Limb (tissue), 2 donors: Measurements from ENCODE around the gene EGFR.
A peak's percentile ranks its signal among the peaks of the same experiment; 100 is the strongest.

Experiments
- DNase-seq, 2 donors: peaks; one replicate each; pipeline ENCODE4 v3.0.0-alpha.2; 2016; ENCODE audit errors: extremely low spot score in 2 of 2

Gene EGFR

DNA sequence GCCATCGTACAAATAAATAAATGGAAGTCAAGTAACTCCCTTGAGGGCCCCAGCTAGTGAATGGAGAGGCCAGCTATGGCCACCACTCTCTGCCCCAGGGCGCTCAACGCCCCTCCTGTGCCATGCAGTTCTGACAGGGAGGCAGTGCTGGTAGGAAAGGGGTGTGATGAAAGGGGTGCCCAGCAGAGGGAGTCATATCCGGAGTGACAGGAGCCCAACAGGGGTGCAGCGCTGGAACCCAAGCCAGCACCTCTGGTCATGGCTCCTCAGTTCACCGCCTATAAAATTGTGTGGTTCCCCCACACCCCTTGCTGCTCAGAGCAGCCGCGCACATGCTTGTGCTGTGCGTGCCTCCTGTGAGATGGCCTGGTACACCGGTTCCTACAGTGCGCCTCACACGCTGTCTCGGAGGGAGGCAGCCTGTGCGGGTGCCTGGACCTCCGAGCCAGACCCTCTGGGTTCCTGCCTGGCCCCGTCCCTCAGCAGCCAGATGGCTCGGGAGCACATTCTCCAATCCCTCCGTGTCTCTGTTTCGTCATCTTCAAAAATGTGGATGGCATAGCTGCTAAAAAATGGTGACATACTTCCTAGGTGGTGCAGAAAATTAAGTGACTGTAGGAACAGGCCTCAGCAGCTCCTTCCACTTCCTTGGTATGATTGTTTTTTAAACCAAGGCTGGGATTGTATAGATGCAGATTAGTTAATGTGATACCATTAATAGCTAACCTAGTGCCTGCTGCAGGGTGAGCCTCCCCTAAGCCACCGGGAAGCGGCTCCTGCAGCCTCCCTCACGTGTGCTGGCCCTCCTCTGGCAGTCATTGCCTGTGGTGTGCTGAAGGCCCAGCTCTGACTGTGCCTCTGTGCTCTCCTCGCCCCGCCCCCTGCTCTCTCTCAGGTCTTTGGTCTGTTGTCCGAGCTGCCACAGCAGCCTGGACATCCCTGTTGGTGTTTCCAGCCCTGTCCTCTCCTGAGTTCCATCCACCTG is 125.8 kb downstream of the EGFR start:
- no peak for DNase-seq

DNA sequence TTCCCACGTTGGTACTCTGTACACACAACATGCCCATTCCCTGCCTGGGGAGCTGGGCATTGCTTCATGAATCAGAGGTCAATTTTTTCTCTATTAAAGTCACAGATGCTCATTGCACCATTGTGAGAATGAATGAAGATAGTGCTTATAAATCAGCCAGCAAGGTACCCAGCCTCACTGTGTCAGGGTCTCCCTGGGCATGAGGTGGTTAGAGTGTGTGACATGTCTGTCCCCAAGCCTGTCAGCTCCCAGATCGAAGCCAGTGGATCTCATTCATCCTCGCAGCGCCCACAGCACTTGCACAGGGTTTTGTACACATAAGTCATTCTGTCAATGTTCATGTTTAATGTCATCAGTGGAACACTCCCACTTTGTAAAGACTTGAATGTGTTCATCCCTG is 126.8 kb downstream of the EGFR start:
- no peak for DNase-seq

DNA sequence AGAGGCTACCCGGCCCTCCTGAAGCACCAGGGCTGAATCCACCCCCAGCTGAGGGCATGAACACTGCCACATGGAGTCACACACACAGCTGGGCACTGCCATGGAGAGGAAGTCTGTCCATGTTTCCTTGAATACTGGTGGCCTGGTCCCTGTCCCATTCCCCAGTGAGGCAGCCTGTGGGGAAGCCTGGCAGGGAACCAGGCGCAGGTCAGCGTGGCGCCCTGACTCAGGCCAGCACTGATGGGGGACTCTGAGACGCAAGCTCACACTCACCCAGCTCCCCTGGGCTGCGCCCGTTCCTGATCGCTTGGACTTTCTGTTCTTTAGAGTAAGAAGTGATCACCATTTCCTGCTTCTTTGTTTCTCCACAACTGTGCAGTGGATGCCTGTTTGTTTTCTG is 128.3 kb downstream of the EGFR start:
- DNase-seq = no peak

DNA sequence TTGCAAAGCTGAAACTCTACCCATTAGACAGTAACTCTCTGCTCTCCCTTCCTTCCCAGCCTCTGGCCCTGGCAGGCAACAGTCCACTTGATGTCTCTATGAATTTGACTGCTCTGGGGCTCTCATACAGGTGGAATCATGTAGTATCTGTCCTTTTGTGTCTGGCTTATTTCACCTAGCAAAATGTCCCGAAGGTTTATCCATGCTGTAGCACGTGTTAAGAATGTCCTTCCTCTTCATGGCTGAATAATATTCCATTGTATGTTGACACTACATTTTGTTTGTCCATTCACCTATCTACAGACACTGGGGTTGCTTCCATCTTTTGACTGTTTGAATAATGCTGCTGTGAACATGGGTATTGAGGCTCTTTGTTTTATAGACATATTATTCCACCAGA is 128.9 kb downstream of the EGFR start:
- DNase-seq = no peak

DNA sequence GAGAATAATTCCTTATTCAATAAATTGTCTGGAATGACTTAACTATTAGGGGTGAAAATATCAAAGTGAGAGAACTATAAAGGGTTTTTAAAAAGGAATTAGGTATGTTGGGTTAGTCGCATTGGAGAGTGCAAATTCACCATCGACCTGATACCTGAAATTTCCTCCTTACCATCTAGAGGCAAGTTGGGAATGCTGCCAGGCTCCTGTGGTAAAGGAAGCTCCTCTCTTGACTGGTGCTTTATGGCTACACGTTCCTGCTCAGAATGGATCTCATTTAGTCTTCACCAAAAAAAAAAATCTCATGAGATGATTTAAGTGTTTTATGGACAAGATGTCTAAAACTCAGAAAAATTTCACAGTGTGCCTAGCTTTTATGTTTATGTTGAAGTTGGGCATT is 129.8 kb downstream of the EGFR start:
- no peak for DNase-seq

DNA sequence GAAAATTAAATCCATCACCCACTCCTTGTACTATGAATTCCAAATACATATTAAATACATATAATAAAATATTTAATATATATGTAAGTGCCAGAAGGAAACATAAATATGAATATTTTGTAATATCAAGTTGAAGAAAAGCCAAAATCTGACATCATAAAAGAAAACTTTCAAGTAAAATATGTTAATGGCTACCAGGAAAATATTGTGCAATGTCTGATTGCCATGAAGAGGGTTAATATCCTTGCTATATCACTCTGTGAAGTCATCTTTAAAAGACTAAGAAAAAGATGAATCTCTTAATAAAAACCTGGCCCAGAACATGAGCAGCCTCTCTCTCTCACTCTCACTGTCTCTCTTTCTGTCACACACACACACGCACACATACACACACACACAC is 130.2 kb downstream of the EGFR start:
- no peak for DNase-seq

DNA sequence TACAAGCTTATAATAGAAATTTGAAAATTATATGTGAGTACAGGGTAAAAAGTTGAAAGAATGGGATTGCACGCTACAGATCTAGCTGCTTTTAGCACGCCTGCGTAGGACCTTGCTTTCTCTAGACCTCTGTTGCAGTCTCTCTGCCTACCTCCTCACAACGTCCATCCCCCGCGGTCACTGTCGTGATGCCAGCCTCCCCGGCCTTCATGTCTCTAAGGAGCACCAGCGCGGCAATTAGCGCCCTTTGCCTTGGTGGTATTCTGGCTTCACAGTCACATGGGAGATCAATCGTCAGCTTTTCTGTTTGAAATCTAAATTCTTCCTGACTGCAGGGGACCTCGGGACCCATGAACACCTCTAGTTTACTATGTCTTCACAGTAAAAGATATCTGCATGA is 131.3 kb downstream of the EGFR start:
- no peak for DNase-seq

DNA sequence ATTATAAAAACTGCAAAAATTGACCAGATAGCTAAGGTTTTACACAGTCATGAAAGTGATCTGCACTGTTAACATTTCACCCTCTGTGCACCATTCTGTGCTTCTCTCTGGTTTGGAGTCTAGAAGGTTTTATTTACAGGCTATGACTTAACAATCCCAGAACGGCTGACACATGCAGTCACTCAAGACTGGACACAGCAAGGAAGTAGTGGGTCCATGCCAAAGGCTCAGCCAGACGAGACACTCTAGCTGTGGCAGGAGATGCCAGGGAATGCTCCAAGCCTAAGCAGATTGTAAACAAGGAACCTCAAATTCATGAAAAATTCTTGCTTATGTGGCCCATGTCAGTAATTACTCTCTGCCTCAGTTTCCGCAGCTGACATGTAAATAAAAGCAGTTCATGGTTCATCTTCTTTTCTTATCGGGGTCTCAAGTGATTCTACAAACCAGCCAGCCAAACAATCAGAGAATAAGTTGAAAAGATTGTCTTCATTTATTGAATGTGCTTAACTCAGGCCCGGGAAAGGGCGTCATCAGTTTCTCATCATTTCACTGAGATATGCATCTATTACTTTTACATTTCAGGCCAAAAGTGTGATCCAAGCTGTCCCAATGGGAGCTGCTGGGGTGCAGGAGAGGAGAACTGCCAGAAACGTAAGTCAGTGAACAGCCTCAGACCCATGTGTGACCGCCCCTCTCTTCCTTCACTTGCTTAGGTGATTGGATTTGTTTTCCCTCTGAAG is 132.1 kb downstream of the EGFR start:
- no peak for DNase-seq

DNA sequence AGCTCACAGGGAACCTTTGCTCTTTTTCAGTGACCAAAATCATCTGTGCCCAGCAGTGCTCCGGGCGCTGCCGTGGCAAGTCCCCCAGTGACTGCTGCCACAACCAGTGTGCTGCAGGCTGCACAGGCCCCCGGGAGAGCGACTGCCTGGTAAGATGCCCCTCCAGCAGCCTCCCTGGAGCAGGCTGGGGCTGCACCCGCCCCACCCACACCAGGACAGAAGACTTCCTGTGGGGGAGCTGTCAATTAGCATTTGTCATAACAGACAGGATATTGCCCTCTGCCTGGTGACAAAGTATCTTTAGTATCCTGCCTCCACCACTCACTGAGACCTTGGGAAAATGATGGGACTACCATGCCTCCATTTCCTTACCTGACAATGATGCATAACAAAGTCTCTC is 133.7 kb downstream of the EGFR start:
- no peak for DNase-seq

DNA sequence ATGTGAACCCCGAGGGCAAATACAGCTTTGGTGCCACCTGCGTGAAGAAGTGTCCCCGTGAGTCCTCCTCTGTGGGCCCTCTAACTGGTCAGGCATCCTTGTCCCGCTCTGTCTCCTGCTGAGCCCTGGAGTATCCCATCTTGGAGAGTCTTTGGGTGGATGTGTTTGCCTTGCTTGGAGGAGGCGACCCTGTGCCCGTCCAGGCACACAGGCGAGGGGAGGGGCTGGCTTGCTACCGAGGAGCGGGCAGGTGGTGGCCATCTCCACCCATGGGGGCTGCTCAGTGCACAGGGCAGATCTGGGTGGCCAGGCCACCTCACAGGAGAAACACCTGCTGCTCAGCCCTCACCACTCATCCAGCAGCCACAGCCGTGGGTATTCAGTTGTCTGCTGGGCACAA is 135.3 kb downstream of the EGFR start:
- no peak for DNase-seq

DNA sequence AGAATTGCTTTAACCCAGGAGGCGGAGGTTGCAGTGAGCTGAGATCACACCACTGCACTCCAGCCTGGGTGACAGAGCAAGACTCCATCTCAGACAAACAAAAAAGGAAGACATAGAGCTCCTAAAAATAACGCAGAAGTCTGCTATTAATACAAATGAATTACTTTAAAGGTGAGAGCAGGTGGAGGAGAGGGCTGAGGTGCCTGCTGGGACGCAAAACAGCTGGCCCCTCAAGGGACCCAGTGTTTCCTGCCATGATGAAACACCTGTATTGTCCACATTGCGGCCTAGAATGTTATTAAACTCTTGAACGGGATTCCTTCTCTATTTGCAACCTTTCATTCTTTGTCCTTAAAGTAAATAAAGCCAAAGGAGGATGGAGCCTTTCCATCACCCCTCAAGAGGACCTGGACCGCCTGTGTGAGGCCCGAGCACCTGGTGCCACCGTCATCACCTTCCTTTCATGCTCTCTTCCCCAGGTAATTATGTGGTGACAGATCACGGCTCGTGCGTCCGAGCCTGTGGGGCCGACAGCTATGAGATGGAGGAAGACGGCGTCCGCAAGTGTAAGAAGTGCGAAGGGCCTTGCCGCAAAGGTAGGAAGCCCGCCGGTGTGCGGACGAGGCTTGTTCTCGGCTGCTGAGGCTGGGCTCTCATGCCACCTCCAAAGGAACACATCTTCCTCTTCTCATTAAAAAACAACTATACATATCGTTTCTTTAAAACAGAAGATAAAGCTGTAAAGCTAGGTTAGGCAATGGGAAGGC is 136.7 kb downstream of the EGFR start:
- DNase-seq = no peak

DNA sequence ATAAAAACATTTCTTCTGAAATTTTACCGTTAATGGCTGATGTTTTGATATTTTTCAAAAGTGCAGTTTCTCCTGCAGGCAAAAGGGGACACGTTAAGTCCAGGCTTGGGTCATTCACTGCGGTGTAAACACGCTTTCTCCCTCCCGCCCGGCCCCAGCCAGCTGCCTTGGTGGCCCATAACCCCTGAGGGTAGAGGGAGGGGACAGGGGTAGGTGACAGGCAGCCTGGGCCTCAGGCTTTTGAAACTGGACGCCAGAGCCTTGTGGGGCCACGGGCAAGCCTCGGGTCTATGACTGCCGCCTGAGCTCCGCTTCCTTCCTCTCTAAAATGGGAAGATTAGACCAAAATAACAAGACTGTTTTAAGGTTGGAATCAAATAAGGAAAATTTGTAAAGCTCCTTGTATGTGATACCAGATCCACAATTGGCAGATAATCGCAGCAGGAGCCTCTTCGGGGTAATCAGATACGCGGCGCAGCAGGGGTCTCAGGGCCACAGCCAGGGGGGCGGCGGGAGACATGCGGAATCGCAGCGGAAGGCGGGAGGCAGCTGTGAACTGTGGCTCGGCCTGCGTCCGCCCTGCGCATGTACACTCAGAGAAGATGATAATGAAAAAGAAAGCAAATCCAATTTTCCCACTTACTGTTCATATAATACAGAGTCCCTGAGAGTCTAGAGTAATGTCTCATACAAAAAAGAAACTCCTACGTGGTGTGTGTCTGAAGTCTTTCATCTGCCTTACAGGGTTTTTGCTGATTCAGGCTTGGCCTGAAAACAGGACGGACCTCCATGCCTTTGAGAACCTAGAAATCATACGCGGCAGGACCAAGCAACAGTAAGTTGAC is 138.3 kb downstream of the EGFR start:
- peak in 1 of 2 donors; percentile 44 for DNase-seq

DNA sequence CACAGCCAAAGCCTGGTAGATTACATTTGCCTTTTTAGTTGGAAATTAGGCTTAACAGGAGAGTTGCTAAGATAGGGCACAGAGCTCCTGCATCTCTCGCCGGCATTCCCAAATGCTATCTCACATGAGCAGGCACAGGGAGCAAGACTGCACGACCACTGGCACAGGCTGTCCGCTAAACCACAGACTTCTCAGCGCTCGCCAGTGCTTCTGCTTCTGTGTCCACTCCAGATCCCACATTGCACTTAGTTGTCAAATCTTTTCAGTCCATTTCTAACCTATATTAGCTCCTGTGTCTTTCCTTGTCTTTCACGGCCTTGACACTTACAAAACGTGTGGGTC is 138.9 kb downstream of the EGFR start:
- no peak for DNase-seq

DNA sequence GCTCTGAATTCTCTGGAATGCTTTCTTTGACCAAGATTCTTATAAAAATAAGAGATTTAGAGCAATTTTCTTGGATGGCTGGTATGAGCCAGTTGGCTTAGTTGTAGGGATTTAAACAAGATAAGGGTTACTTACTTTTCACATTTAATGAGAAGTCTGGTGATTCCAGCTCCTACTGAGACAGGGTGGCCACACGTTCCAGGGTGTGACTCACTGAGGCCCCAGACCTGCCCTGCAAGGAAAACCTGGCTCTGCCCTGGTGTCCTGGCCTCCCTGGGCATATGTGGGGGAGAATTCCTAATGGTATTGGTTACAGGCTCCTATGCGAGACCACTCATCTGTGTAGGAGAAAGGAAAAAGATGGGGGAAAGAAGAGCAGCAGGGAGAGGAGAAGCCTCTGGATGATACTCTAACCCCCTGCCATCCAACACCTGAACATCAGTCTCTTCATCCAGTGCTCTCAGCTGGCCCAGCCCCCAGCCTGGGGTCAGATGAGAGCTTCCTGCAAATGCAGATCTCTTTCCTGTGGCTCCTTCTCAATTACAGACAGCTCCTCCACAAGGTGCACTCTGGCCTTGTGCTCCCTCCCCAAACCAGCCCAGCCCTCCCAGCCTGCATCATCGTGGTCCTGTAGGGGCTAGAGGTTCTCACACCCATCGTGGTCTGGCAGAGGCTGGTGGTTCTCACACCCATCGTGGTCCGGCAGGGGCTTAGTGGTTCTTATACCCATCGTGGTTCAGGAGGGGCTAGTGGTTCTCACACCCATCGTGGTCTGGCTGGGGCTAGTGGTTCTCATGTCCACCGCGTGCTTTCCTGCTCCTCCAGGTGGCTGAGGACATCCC is 139.9 kb downstream of the EGFR start:
- no peak for DNase-seq

DNA sequence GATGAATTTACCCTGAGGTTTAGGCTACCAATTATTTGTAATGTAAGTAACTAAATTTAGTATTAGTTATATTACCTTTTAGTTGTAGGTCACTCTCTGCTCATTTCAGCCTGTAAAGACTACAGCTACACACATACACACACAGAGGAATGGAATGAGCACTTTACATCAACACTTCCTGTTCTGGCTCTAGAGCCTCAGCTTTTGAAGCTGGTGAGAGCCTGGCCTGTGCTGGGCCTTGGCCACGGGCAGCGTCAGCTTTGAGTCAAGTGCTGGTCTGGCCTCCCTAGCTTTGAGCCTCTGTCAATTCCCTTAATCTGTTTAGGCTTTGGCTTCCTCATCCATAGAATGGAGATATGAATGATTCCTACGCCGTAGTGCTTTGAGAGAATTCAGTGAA is 141.7 kb downstream of the EGFR start:
- DNase-seq = no peak

DNA sequence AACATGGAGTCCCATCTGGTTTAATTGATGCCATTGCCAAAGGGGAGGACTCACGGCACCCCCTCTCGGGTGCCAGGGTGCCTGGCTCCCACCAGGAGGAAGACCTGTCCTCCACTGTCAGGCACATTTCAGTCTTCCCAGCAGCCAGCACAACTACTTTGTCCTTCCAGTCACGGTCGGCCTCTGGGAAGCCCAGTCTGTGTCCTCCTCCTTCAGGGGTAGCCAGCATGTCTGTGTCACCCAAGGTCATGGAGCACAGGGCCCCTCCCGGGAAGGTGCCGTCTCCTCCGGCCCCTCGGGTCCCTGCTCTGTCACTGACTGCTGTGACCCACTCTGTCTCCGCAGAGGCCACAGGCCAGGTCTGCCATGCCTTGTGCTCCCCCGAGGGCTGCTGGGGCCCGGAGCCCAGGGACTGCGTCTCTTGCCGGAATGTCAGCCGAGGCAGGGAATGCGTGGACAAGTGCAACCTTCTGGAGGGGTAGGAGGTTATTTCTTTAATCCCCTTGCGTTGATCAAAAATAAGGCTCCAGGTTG is 142.4 kb downstream of the EGFR start:
- no peak for DNase-seq

DNA sequence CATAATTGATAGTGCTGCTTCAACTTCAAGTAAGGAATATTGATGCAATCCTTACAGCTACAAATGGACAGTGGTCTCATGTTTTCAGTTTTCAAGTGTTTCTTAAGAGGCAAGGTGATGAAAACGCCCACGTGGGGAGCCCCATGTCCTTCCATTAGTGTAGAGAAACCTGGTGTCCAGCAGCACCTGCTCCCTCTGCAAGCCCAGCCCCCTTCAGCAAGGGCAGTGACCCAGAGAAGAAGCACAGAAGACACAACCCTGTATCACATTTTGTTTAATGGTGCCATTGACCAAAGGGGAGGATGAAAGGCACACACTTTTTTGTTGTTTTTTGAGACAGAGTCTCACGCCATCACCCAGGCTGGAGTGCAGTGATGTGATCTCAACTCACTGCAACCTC is 143.7 kb downstream of the EGFR start:
- no peak for DNase-seq

DNA sequence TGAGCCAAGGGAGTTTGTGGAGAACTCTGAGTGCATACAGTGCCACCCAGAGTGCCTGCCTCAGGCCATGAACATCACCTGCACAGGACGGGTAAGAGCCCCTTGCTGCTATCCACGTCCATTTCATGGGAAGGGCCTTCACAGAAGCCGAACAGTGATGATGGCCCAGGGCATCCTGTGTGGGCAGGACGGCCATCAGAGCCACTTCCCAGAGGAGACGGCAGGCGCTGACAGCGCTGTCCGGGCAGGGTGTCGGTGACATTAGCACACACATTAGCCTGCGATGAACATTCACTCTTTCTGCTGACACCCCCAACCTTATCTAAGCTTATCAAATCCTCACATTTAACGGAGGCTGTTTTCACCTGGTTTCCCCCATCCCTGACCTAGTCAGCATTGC is 144.9 kb downstream of the EGFR start:
- DNase-seq = no peak

DNA sequence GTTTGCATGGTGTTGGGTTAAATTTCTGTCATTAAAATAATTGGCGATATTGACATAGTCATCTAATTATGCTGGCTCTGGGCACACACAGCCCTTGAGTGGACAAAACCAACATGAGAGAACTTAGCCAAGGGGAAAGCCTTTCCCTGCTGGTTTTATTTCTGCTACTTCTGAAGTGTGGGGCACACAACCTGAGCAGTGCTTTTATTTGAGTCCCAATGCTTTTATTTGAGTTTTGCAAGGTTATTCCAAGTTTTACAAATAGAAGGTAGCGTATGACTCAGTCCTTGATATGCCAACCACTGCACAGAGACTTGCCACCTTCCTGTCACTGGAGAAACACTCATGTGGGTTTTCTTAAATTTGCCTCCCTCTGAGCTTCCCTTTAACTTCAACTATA is 145.7 kb downstream of the EGFR start:
- DNase-seq = no peak
